DOHH2 (cell line): Measurements from ENCODE around the gene NCSTN.

Experiments used
- H3F3A ChIP-seq: fragments of 200-600 bp; sonication (generic), shearing (Covaris generic); 2 replicates; pipeline ENCODE4 v1.6.0; 2016; ENCODE audit warnings: antibody characterized with exemption, mild to moderate bottlenecking; ENCODE audit not compliant: control insufficient read depth, insufficient read depth
- H3K27ac ChIP-seq: fragments of 200-600 bp; sonication (generic); 2 replicates; pipeline ENCODE4 v1.5.1; 2014; ENCODE audit warnings: low read depth, mild to moderate bottlenecking, low read length, moderate library complexity
- H3K27me3 ChIP-seq: fragments of 200-600 bp; sonication (generic); 2 replicates; pipeline ENCODE4 v1.6.1; 2014; ENCODE audit warnings: mild to moderate bottlenecking, low read length, mixed read lengths; ENCODE audit not compliant: control insufficient read depth
- H3K36me3 ChIP-seq: fragments of 200-600 bp; sonication (generic); 2 replicates; pipeline ENCODE4 v1.6.1; 2014; ENCODE audit warnings: mild to moderate bottlenecking, low read length, moderate library complexity, mixed read lengths; ENCODE audit not compliant: control insufficient read depth
- H3K4me1 ChIP-seq: fragments of 200-600 bp; sonication (generic); 2 replicates; pipeline ENCODE4 v1.6.1; 2014; ENCODE audit warnings: mild to moderate bottlenecking, low read length, mixed read lengths; ENCODE audit not compliant: control insufficient read depth
- H3K4me2 ChIP-seq: fragments of 200-600 bp; sonication (generic); 2 replicates; pipeline ENCODE4 v1.6.0; 2014; ENCODE audit warnings: mild to moderate bottlenecking, low read length, moderate library complexity
- H3K4me3 ChIP-seq: fragments of 200-600 bp; sonication (generic); 2 replicates; pipeline ENCODE4 v1.5.1; 2014; ENCODE audit warnings: mild to moderate bottlenecking, low read length, mixed read lengths
- H3K79me2 ChIP-seq: fragments of 200-600 bp; sonication (generic); 2 replicates; pipeline ENCODE4 v1.6.1; 2014; ENCODE audit warnings: mild to moderate bottlenecking, low read length, mixed read lengths; ENCODE audit not compliant: control insufficient read depth
- H3K9me2 ChIP-seq: fragments of 200-600 bp; sonication (generic); replicated peaks from 2 replicates; pipeline ENCODE4 v1.6.1; 2014; ENCODE audit warnings: mild to moderate bottlenecking, low read length, mixed read lengths; ENCODE audit not compliant: control insufficient read depth
- H3K9me3 ChIP-seq: fragments of 200-600 bp; sonication (generic); 2 replicates; pipeline ENCODE4 v1.6.1; 2014; ENCODE audit warnings: antibody characterized with exemption, low read length, mixed read lengths; ENCODE audit not compliant: control insufficient read depth, insufficient read depth
- H4K20me1 ChIP-seq: fragments of 200-600 bp; sonication (generic); 2 replicates; pipeline ENCODE4 v1.6.0; 2014; ENCODE audit warnings: low read depth, mild to moderate bottlenecking, antibody characterized with exemption, low read length, moderate library complexity; ENCODE audit not compliant: control insufficient read depth, insufficient read depth
- CTCF ChIP-seq: fragments of 200-600 bp; sonication (generic); IDR thresholded peaks from one replicate; pipeline ENCODE4 v1.5.1; 2014; ENCODE audit warnings: antibody characterized with exemption, mild to moderate bottlenecking, low read depth, low read length; ENCODE audit not compliant: poor library complexity, severe bottlenecking
- EZH2phosphoT487 ChIP-seq: fragments of 200-600 bp; sonication (generic); IDR thresholded peaks from 2 replicates; pipeline ENCODE4 v1.6.1; 2017; ENCODE audit warnings: borderline replicate concordance, mild to moderate bottlenecking, antibody characterized with exemption, low read length, moderate library complexity, mixed read lengths

The NCSTN gene

GRCh38 chr1:160371756-160372155 lies 28.6 kb downstream of the NCSTN start:
- Histone ChIP-seq H3F3A (no peaks in the 10 kb centered on the region), H3K27me3 (peaks cover 20% of the 10 kb centered on the region), H3K36me3 (no peaks in the 10 kb centered on the region), H4K20me1 (no peaks in the 10 kb centered on the region), H3K27ac (no peak overlapping the region), H3K4me2 (no peak overlapping the region), H3K79me2 (no peaks in the 10 kb centered on the region), H3K4me3 (no peak overlapping the region), H3K9me2 (no peaks in the 10 kb centered on the region), H3K9me3 (no peaks in the 10 kb centered on the region), H3K4me1 (peaks cover 16% of the 10 kb centered on the region)
- TF ChIP-seq EZH2phosphoT487, result no peak
- TF ChIP-seq CTCF, result no peak

DNA sequence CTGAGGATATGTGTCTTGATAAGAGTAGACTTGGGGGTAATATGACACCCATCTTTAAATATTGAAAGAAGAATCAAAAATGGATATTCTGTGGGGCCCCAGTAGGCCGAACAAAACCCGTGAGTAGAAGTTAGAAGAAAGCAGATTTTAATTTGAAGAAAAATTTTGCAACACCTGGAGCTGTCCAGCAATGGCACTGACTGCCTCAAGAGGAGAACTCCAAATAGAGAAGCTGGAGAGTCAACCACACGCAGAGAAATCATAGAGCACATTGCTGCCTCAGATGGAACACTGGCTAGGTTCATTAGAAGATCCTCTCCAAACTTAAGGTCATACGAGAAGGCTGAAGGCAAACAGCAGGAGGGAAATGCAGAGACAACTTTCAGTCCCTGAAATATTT lies 30.5 kb downstream of the NCSTN start:
- H3K9me2 ChIP-seq, result no peaks in the 10 kb centered on the region
- H3K79me2 ChIP-seq, result no peaks in the 10 kb centered on the region
- no peak for TF ChIP-seq CTCF
- TF ChIP-seq EZH2phosphoT487, result no peak
- no peak overlapping the region for H3K4me2 ChIP-seq
- no peaks in the 10 kb centered on the region for H4K20me1 ChIP-seq
- no peaks in the 10 kb centered on the region for H3F3A ChIP-seq
- peaks cover 16% of the 10 kb centered on the region for H3K4me1 ChIP-seq
- no peak overlapping the region for H3K4me3 ChIP-seq
- H3K36me3 ChIP-seq, result no peaks in the 10 kb centered on the region
- H3K9me3 ChIP-seq, result no peaks in the 10 kb centered on the region
- peaks cover 7% of the 10 kb centered on the region; the same call in 1 of the 2 replicates for H3K27me3 ChIP-seq
- H3K27ac ChIP-seq, result no peak overlapping the region

DNA sequence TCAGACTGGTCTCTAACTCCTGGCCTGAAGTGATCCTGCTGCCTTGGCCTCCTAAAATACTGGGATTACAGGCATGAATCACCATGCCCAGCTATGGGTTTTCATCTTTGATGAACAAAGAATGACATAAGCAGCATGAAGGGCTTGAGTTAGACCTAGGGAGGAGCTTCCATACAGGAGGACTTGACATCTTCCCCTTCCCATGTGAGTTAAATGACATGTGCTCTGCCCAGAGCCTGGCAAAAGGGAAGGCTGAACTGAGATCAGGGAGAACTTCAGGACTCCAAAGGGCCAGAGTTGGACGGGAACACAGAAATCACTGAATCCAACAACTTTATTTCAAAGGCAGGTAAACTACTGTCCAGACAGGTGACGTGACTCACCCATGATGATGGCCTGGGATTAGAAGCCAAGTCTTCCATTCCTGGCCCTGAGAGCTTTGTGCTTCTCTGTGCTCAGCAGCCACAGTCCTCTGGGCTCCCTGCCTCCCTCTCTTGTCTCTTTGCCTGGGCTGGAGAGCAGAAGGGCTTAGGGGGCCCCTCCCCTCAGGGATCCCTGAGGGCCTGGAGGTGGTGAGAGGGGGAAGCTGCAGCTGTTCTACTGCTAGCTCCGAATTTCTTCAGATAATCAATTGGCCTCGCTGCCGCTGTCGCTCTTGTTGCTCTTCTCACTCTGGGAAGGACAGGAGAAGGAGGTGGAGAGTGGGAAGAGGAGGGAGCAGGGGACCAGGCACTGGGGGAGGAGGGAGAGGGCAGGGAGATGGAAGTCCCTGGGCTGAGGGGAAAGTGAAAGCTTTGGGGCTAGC lies 31.3 kb downstream of the NCSTN start:
- H3K27ac ChIP-seq, result no peak overlapping the region

More for the DNA sequence above, 31.3 kb downstream of the NCSTN start:
- Histone ChIP-seq H4K20me1 (no peaks in the 10 kb centered on the region), H3K27me3 (peaks cover 7% of the 10 kb centered on the region), H3K9me2 (no peaks in the 10 kb centered on the region), H3K4me3 (no peak overlapping the region), H3K4me1 (peaks cover 16% of the 10 kb centered on the region), H3K36me3 (no peaks in the 10 kb centered on the region), H3F3A (no peaks in the 10 kb centered on the region), H3K4me2 (no peak overlapping the region), H3K79me2 (no peaks in the 10 kb centered on the region), H3K9me3 (no peaks in the 10 kb centered on the region)
- TF ChIP-seq EZH2phosphoT487 (no peak), CTCF (no peak)
